Adrenal gland (tissue), 12 donors: ENCODE data around the gene KIF16B. TPM values are rescaled to one million over a fixed set of nuclear protein-coding genes. Genes with fewer than 3 reads are reported as not detected.

Experiments used
- DNase-seq, 7 donors: peaks; one replicate each; pipeline ENCODE4 v3.0.0-alpha.2; 2019 to 2020
- H3K27ac ChIP-seq, 5 donors: fragments of 200-600 bp; sonication (generic) in 4 of 5; 1 replicate in 3 of 5; 2 replicates in 2 of 5; pipeline versions ENCODE4 v1.5.1 to v1.8.0; 2016 to 2020; ENCODE audit warnings: mild to moderate bottlenecking in 1 of 5
- H3K27me3 ChIP-seq: fragments of 200-600 bp; 2 replicates; pipeline ENCODE4 v1.8.0; 2021
- H3K36me3 ChIP-seq, 2 donors: fragments of 200-600 bp; replicated peaks in 1 of 2; 1 replicate in 1 of 2; 2 replicates in 1 of 2; pipeline versions ENCODE4 v1.5.1 to v1.8.0; 2018 to 2022
- H3K4me1 ChIP-seq, 2 donors: fragments of 200-600 bp; replicated peaks in 1 of 2; 1 replicate in 1 of 2; 2 replicates in 1 of 2; pipeline versions ENCODE4 v1.5.1 to v1.8.0; 2018 to 2021
- H3K4me3 ChIP-seq, 4 donors: fragments of 200-600 bp; sonication (generic) in 3 of 4; one replicate each; pipeline ENCODE4 v1.5.1; 2016 to 2018
- H3K9me3 ChIP-seq, 3 donors: fragments of 200-600 bp; sonication (generic) in 1 of 3; replicated peaks in 1 of 3; 1 replicate in 2 of 3; 2 replicates in 1 of 3; pipeline versions ENCODE4 v1.5.1 to v1.8.0; 2016 to 2021
- POLR2A ChIP-seq, 2 donors: fragments of 450-650 bp; IDR thresholded peaks; one replicate each; pipeline ENCODE4 v1.6.1; 2017; ENCODE audit warnings: antibody characterized with exemption in 2 of 2, mild to moderate bottlenecking in 2 of 2, moderate library complexity in 1 of 2
- WGBS, 4 donors: extraction: QIAGEN DNeasy Blood & Tissue Kit in 2 of 4; methylation state at CpG; one replicate each; pipeline versions ENCODE4 v1.1.5 to v1.1.7; 2013 to 2017; 5-methylcytosine and 5-hydroxymethylcytosine counted together
- intact Hi-C, 2 donors: fragments of 100-400 bp; cut with DNase I; formaldehyde crosslinking; loops; one replicate each; pipeline versions ENCODE4 v1.14.1 to v1.15.0; 2022 to 2023
- polyA plus RNA-seq, 3 donors: library from polyadenylated mRNA; stranded (reverse); fragments of 200-250 nt in 2 of 3; fragments of 350-450 nt in 1 of 3; fragmentation: Illumina TruSeq in 1 of 3; extraction: RNeasy Lipid Tissue Mini Kit (QIAGEN cat#74804) in 1 of 3; gene quantifications; one replicate each; pipeline ENCODE4 v1.2.3, GENCODE V29; 2013 to 2014
- total RNA-seq, 9 donors: library from RNA; depleted of rRNA in 4 of 9; stranded (reverse); fragments of >200 nt in 4 of 9; fragments of 120-200 nt in 1 of 9; fragmentation: NEBNext Ultra II Directional in 1 of 9; extraction: Animal tissue kit (Norgen Biotek cat#: 25700) in 1 of 9; gene quantifications; one replicate each; pipeline versions ENCODE4 v1.1.0 to v1.2.4, GENCODE V29; 2013 to 2023
- TF ChIP-seq, protein P1 (sequence below), 6 experiments: fragments of 450-650 bp in 4 of 6; fragments of 200-600 bp in 2 of 6; sonication (generic) in 1 of 6; IDR thresholded peaks; 1 replicate in 5 of 6; 2 replicates in 1 of 6; pipeline versions ENCODE4 v1.5.1 to v1.8.0; 2016 to 2021; ENCODE audit warnings: antibody characterized with exemption in 6 of 6, mild to moderate bottlenecking in 2 of 6, moderate library complexity in 1 of 6
- donor health status: healthy with polysubstance abuse.
- donor health status: Bipolar disorder and iron deficiency.
- donor health status: DM: yes; HTN: yes; CAD: no.
- donor health status: DM: no; HTN: no; CAD: no.
- donor health status: DM: no; HTN: no; CAD: no.
- donor health status: DM: yes; HTN: yes; CAD: no.

Gene KIF16B
- total and polyA plus RNA-seq, 12 donors, result 8.6 to 113 (median 36.1) TPM

DNA sequence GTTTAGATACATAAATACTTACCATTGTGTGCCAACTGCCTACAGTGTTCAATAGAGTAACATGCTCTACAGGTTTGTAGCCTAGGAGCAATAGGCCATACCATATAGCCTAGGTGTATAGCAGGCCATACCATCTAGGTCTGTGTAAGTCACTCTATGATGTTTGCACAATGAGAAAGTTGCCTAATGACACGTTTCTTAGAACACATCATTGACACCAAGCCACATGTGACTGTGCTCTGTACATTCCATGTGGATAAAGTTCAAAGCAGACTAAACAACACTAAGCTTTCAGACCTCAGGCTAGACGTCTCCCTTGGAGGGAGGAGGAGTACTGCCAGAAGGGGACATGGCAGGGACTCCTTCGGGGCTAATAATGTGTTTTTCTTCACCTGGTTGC is 93.6 kb downstream of the KIF16B start:
- Histone ChIP-seq H3K36me3 (no peaks in the 10 kb centered on the region), H3K9me3 (no peaks in the 10 kb centered on the region), H3K4me3 (no peak overlapping the region), H3K27me3 (no peaks in the 10 kb centered on the region), H3K27ac (no peak overlapping the region), H3K4me1 (peaks cover 0 to 15% of the 10 kb centered on the region in 2 donors)
- WGBS, 4 donors, result 74 to 84% (median 78%) methylated on average over 3 of the region's 3 CpGs
- intact Hi-C loops, result no loop called here
- no peak for DNase-seq
- TF ChIP-seq, protein P1, sequence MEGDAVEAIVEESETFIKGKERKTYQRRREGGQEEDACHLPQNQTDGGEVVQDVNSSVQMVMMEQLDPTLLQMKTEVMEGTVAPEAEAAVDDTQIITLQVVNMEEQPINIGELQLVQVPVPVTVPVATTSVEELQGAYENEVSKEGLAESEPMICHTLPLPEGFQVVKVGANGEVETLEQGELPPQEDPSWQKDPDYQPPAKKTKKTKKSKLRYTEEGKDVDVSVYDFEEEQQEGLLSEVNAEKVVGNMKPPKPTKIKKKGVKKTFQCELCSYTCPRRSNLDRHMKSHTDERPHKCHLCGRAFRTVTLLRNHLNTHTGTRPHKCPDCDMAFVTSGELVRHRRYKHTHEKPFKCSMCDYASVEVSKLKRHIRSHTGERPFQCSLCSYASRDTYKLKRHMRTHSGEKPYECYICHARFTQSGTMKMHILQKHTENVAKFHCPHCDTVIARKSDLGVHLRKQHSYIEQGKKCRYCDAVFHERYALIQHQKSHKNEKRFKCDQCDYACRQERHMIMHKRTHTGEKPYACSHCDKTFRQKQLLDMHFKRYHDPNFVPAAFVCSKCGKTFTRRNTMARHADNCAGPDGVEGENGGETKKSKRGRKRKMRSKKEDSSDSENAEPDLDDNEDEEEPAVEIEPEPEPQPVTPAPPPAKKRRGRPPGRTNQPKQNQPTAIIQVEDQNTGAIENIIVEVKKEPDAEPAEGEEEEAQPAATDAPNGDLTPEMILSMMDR (IDR thresholded peaks at IDR 0.05), result no peak
- TF ChIP-seq POLR2A (IDR thresholded peaks at IDR 0.05), result no peak

DNA sequence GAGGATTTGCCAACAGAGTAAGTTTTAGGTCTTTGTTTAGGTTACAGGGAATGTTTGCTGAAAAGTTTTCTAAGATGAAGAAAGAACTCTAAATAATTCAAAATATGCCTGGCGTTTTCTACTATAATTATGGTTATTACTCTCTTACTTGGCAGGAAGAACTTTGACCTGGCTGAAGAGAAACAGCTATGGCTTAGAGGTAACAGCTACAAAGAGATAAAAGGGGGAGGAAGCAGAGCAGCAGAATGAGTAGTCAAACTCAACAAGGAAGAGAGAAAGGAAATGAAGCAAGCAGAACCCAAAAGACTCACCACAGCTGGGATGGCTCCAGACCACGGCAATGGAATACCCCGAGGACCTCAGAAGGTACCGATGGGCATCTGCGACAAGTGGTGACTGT is 95.6 kb downstream of the KIF16B start:
- Histone ChIP-seq H3K27ac (no peak overlapping the region), H3K4me3 (no peak overlapping the region), H3K4me1 (peaks cover 0 to 27% of the 10 kb centered on the region in 2 donors), H3K9me3 (no peaks in the 10 kb centered on the region), H3K27me3 (no peaks in the 10 kb centered on the region), H3K36me3 (no peaks in the 10 kb centered on the region)
- no peak for DNase-seq
- no peak for TF ChIP-seq POLR2A (IDR thresholded peaks at IDR 0.05)
- TF ChIP-seq, protein P1 (IDR thresholded peaks at IDR 0.05), result no peak
- 60 to 77% (median 76%) methylated on average over 5 of the region's 5 CpGs for WGBS, 4 donors
- intact Hi-C loops, result no loop called here

DNA sequence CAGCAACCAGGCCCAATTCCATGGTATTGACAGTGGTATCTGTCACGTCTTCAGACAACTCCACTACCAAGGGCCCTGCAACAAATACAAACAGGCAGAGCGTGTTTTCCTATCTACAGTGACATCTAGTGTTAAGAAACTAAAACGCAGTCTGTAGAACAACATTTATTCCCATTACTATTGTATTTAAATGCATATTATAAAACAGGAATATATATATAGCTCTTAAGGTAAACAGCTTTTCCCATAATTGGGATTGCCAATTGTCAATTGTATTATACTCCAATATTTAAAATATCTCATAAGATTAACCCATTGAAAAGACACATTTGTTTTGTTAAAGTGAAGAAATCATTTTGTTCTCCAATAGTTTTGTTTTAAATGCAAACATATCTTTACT is 97.2 kb downstream of the KIF16B start:
- peak in 1 of 7 donors; percentile 39 for DNase-seq
- 6 to 13% (median 10%) methylated on average over 3 of the region's 3 CpGs for WGBS, 4 donors
- H3K36me3 ChIP-seq, result no peaks in the 10 kb centered on the region
- H3K9me3 ChIP-seq, result no peaks in the 10 kb centered on the region
- H3K4me3 ChIP-seq, result no peak overlapping the region
- H3K27ac ChIP-seq, result no peak overlapping the region
- TF ChIP-seq POLR2A (IDR thresholded peaks at IDR 0.05), result no peak
- TF ChIP-seq, protein P1 (IDR thresholded peaks at IDR 0.05), result peak; percentile 57 to 84 (median 72)
- peaks cover 0 to 27% of the 10 kb centered on the region in 2 donors for H3K4me1 ChIP-seq
- intact Hi-C loops, result no loop called here
- no peaks in the 10 kb centered on the region for H3K27me3 ChIP-seq

DNA sequence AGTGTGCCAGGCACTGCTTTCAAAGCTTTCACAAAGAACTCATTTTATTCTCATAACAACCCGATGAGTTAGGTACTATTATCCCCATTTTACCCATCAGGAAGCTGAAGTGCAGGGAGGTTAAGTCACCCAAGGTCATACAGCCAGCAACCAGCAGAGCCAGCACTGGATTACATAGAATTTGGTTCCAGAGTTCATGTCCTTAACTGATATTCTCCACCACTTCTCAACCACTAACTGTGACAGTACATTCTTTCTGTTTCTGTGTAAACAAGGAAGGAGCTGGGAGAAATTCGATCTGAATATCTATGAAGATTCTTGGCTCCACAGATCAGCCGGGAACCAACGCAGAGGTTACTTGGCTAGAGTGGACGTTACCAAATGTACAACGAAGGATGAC is 98.0 kb downstream of the KIF16B start:
- intact Hi-C loops, result no loop called here
- TF ChIP-seq, protein P1 (IDR thresholded peaks at IDR 0.05), result no peak
- no peak for TF ChIP-seq POLR2A (IDR thresholded peaks at IDR 0.05)
- Histone ChIP-seq H3K36me3 (no peaks in the 10 kb centered on the region), H3K27ac (peak overlapping the region in 2 of 5 donors; percentile 6 to 19), H3K4me3 (no peak overlapping the region), H3K27me3 (no peaks in the 10 kb centered on the region), H3K9me3 (no peaks in the 10 kb centered on the region), H3K4me1 (peaks cover 0 to 27% of the 10 kb centered on the region in 2 donors)
- no peak for DNase-seq
- WGBS, 4 donors, result 36 to 61% (median 42%) methylated on average over 6 of the region's 6 CpGs
